Tibial nerve (tissue), 4 donors: ENCODE measurements around the gene KCNA3. TPM values are rescaled to one million over a fixed set of nuclear protein-coding genes. Genes with fewer than 3 reads are reported as not detected.

ENCODE experiments used
- DNase-seq, 2 donors: peaks; one replicate each; pipeline ENCODE4 v3.0.0-alpha.2; 2019; ENCODE audit warnings: low spot score in 2 of 2
- H3K27ac ChIP-seq, 4 donors: fragments of 200-600 bp; sonication (generic) in 3 of 4; one replicate each; pipeline ENCODE4 v1.5.1; 2017 to 2019; ENCODE audit warnings: mild to moderate bottlenecking in 1 of 4
- H3K27me3 ChIP-seq, 2 donors: fragments of 200-600 bp; sonication (generic) in 1 of 2; one replicate each; pipeline versions ENCODE4 v1.5.1 to v1.6.0; 2017 to 2019
- H3K36me3 ChIP-seq, 3 donors: fragments of 200-600 bp; sonication (generic); one replicate each; pipeline ENCODE4 v1.5.1; 2018 to 2019
- H3K4me1 ChIP-seq, 4 donors: fragments of 200-600 bp; sonication (generic) in 3 of 4; one replicate each; pipeline ENCODE4 v1.5.1; 2017 to 2019
- H3K4me3 ChIP-seq, 4 donors: fragments of 200-600 bp; sonication (generic) in 3 of 4; one replicate each; pipeline ENCODE4 v1.5.1; 2017 to 2019; ENCODE audit warnings: mild to moderate bottlenecking in 1 of 4, moderate library complexity in 1 of 4
- H3K9me3 ChIP-seq, 4 donors: fragments of 200-600 bp; sonication (generic) in 3 of 4; one replicate each; pipeline ENCODE4 v1.5.1; 2017 to 2019
- CTCF ChIP-seq, 5 experiments: fragments of 200-600 bp in 3 of 5; fragments of 450-650 bp in 2 of 5; sonication (generic) in 3 of 5; IDR thresholded peaks; one replicate each; pipeline ENCODE4 v1.5.1; 2016 to 2019; ENCODE audit warnings: antibody characterized with exemption in 5 of 5, mild to moderate bottlenecking in 3 of 5, moderate library complexity in 2 of 5
- EP300 ChIP-seq, 2 donors: sonication (generic); formaldehyde crosslinking; IDR thresholded peaks; one replicate each; pipeline ENCODE4 v1.6.1; 2017; ENCODE audit warnings: antibody characterized with exemption in 2 of 2, mild to moderate bottlenecking in 1 of 2
- POLR2A ChIP-seq, 2 donors: fragments of 450-650 bp; IDR thresholded peaks; one replicate each; pipeline ENCODE4 v1.6.1; 2017; ENCODE audit warnings: antibody characterized with exemption in 2 of 2, mild to moderate bottlenecking in 2 of 2, moderate library complexity in 2 of 2
- WGBS, 2 donors: methylation state at CpG; one replicate each; pipeline ENCODE4 v1.1.5; 2018; 5-methylcytosine and 5-hydroxymethylcytosine counted together
- total RNA-seq, 4 donors: library from RNA; depleted of rRNA; stranded (reverse); fragments of >200 nt; gene quantifications; one replicate each; pipeline ENCODE4 v1.1.0, GENCODE V29; 2016

Gene KCNA3
- total RNA-seq, 4 donors from 2014 or later, result 0.30 to 3.9 (median 1.2) TPM

DNA sequence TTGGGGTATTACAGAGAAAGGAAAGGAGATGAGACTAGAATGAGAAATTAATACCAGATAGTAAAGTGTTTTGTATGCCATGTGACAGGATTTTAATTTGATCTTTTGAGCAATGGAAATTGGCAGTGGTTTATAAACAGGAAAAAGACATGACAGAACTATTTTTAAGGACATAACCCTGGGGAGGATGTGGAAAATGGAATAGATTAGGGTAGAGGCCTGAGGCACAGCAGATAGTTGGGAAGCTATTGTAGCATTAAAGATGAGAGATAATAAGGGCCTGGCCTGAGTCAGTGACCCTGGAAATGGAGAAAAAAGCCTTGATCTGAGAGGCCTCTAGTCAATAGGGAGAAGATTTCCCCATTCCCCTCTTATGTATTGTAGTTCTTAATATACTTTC is 22.1 kb upstream of the KCNA3 start:
- H3K4me3 ChIP-seq, result no peak overlapping the region
- H3K9me3 ChIP-seq, result peaks cover 0 to 3% (median 0%) of the 10 kb centered on the region in 4 donors
- TF ChIP-seq CTCF (IDR thresholded peaks at IDR 0.05) (no peak), EP300 (IDR thresholded peaks at IDR 0.05) (no peak), POLR2A (IDR thresholded peaks at IDR 0.05) (no peak)
- no peaks in the 10 kb centered on the region for H3K4me1 ChIP-seq
- H3K27ac ChIP-seq, result no peak overlapping the region
- H3K36me3 ChIP-seq, result no peaks in the 10 kb centered on the region
- no peaks in the 10 kb centered on the region for H3K27me3 ChIP-seq
- DNase-seq, result no peak

DNA sequence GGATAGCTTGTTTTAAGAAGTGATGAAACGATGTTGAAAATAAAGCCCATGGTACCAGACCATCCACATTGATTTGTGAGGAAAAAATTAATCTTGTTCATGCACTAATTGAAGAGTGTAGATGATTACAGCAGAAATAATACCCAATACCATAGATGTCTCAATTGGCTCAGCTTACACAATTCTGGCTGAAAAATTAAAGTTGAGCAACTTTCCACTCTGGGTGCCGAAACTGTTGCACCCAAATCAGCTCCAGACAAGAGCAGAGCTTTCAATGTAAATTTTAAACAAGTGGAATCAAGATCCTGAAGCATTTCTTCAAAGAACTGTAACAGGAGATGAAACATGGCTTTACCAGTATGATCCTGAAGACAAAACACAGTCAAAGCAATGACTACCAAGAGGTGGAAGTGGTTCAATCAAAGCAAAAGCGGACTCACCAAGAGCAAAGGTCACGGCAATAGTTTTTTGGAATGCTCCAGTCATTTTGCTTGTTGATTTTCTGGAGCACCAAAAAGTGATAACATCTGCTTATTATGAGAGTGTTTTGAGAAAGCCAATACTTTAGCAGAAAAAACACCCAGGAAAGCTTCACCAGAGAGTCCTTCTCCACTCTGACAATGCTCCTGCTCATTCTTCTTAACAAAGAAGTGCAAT is 16.1 kb upstream of the KCNA3 start:
- peaks cover 0 to 3% of the 10 kb centered on the region in 2 donors for H3K27me3 ChIP-seq
- H3K9me3 ChIP-seq, result no peaks in the 10 kb centered on the region
- H3K4me1 ChIP-seq, result no peaks in the 10 kb centered on the region
- DNase-seq, result no peak
- WGBS, 2 donors, result 67 to 70% methylated on average over 4 of the region's 4 CpGs
- no peak for TF ChIP-seq POLR2A (IDR thresholded peaks at IDR 0.05)
- no peak for TF ChIP-seq EP300 (IDR thresholded peaks at IDR 0.05)
- no peak for TF ChIP-seq CTCF (IDR thresholded peaks at IDR 0.05)
- no peak overlapping the region for H3K4me3 ChIP-seq
- H3K27ac ChIP-seq, result no peak overlapping the region
- no peaks in the 10 kb centered on the region for H3K36me3 ChIP-seq

DNA sequence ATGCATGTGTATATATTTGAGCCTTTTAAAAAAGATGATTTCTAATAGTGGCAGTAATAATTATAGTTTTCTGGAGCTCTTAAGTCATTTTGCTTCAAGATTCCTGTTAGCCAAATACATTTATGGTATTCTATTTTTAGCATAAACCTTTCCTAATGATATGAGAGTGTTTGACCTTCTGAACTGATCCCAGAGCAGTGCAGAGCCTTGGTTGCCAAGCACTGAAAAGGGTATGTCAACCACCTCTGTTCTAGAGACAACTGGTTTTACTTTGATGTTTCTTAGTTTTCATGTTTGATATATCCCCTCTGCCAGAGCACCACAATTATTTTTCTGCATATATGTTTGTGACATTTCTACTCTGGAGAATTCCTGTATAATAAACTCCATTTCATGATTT is 15.1 kb upstream of the KCNA3 start:
- Histone ChIP-seq H3K27me3 (peaks cover 0 to 3% of the 10 kb centered on the region in 2 donors), H3K9me3 (no peaks in the 10 kb centered on the region), H3K4me3 (no peak overlapping the region), H3K27ac (no peak overlapping the region), H3K36me3 (no peaks in the 10 kb centered on the region), H3K4me1 (no peaks in the 10 kb centered on the region)
- TF ChIP-seq EP300 (IDR thresholded peaks at IDR 0.05), result no peak
- TF ChIP-seq CTCF (IDR thresholded peaks at IDR 0.05), result no peak
- TF ChIP-seq POLR2A (IDR thresholded peaks at IDR 0.05), result no peak
- no peak for DNase-seq

GRCh38 chr1:110688514-110688913 is 13.8 kb upstream of the KCNA3 start:
- no peak for DNase-seq
- H3K36me3 ChIP-seq, result no peaks in the 10 kb centered on the region
- TF ChIP-seq POLR2A (IDR thresholded peaks at IDR 0.05), result no peak
- no peak for TF ChIP-seq EP300 (IDR thresholded peaks at IDR 0.05)
- no peak for TF ChIP-seq CTCF (IDR thresholded peaks at IDR 0.05)
- peaks cover 0 to 3% of the 10 kb centered on the region in 2 donors for H3K27me3 ChIP-seq
- no peak overlapping the region for H3K4me3 ChIP-seq
- no peak overlapping the region for H3K27ac ChIP-seq
- H3K9me3 ChIP-seq, result no peaks in the 10 kb centered on the region
- WGBS, 2 donors, result 80 to 81% methylated on average over 3 of the region's 3 CpGs
- H3K4me1 ChIP-seq, result no peaks in the 10 kb centered on the region

- Histone ChIP-seq H3K4me3 (no peak overlapping the region), H3K9me3 (no peaks in the 10 kb centered on the region), H3K27ac (no peak overlapping the region), H3K27me3 (peaks cover 0 to 3% of the 10 kb centered on the region in 2 donors), H3K4me1 (no peaks in the 10 kb centered on the region), H3K36me3 (no peaks in the 10 kb centered on the region)
- 76 to 83% methylated on average over 1 of the region's 1 CpG for WGBS, 2 donors
- no peak for DNase-seq
- TF ChIP-seq CTCF (IDR thresholded peaks at IDR 0.05), result no peak
- no peak for TF ChIP-seq POLR2A (IDR thresholded peaks at IDR 0.05)
- TF ChIP-seq EP300 (IDR thresholded peaks at IDR 0.05), result no peak
Observed at GRCh38 chr1:110687250-110687649, 12.5 kb upstream of the KCNA3 start.
